Measurements from ENCODE around the gene AAMP.

Gene AAMP

GRCh38 chr2:218217360-218218267 lies 52.3 kb downstream of the AAMP start:
- TF ChIP-seq YY1 (IDR thresholded peaks at IDR 0.05; ENCODE audit: low read depth), result peak; percentile 36; the same call in 1 of the 2 replicates
- TF ChIP-seq EGR1 (IDR thresholded peaks at IDR 0.05), result peak; percentile 35; the same call in 1 of the 2 replicates
- no peak for TF ChIP-seq TEAD4 (IDR thresholded peaks at IDR 0.05)
- TF ChIP-seq ZBTB7A (IDR thresholded peaks at IDR 0.05; ENCODE audit: low read depth), result no peak
- TF ChIP-seq TAF1 (IDR thresholded peaks at IDR 0.05; ENCODE audit: low read depth), result no peak; the same call in 1 of the 2 replicates
- TF ChIP-seq NFIC (IDR thresholded peaks at IDR 0.05), result no peak
- TF ChIP-seq EP300 (IDR thresholded peaks at IDR 0.05; ENCODE audit: borderline replicate concordance), result 0 out of 2 replicates have a peak, but pooled peaks have one; percentile 3

GRCh38 chr2:218216674-218217359 lies 53.1 kb downstream of the AAMP start, which contains the start of gene ARPC2:
Gene ARPC2, plus strand, starts transcription at chr2:218217189. Its CDS starts 282 bp downstream, at chr2:218217471.
- TF ChIP-seq MAX (IDR thresholded peaks at IDR 0.05) (peak; percentile 57), EGR1 (IDR thresholded peaks at IDR 0.05) (no peak), TAF1 (IDR thresholded peaks at IDR 0.05; ENCODE audit: low read depth) (peak; percentile 84), YY1 (IDR thresholded peaks at IDR 0.05; ENCODE audit: low read depth) (peak; percentile 78), USF1 (IDR thresholded peaks at IDR 0.05) (0 out of 2 replicates have a peak, but pooled peaks have one; percentile 8)

GRCh38 chr2:218216336-218216673 lies 53.6 kb downstream of the AAMP start:
- TF ChIP-seq FOXM1 (IDR thresholded peaks at IDR 0.05; ENCODE audit: borderline replicate concordance, low read depth) (no peak), TCF12 (IDR thresholded peaks at IDR 0.05; ENCODE audit: low read depth) (no peak), CREB1 (IDR thresholded peaks at IDR 0.05; ENCODE audit: low read depth) (no peak), CEBPB (IDR thresholded peaks at IDR 0.05) (no peak), REST (IDR thresholded peaks at IDR 0.05; ENCODE audit: low read depth) (no peak), EP300 (IDR thresholded peaks at IDR 0.05; ENCODE audit: borderline replicate concordance) (no peak), MAX (IDR thresholded peaks at IDR 0.05) (no peak), NFIC (IDR thresholded peaks at IDR 0.05) (no peak), ZBTB7A (IDR thresholded peaks at IDR 0.05; ENCODE audit: low read depth) (no peak)
